PC-3 (cell line): ENCODE data around the gene PASK.

Source experiments
- CTCF ChIP-seq: fragments of 300-600 bp; sonication (generic); conservative IDR thresholded peaks from 2 replicates; pipeline ENCODE4 v1.5.1; 2017; ENCODE audit warnings: antibody characterized with exemption, low read depth, mild to moderate bottlenecking, low read length
- EZH2phosphoT487 ChIP-seq: fragments of 300-600 bp; sonication (generic); IDR thresholded peaks from 2 replicates; pipeline ENCODE4 v1.6.1; 2018; ENCODE audit warnings: mild to moderate bottlenecking, antibody characterized with exemption, low read length, borderline replicate concordance

DNA sequence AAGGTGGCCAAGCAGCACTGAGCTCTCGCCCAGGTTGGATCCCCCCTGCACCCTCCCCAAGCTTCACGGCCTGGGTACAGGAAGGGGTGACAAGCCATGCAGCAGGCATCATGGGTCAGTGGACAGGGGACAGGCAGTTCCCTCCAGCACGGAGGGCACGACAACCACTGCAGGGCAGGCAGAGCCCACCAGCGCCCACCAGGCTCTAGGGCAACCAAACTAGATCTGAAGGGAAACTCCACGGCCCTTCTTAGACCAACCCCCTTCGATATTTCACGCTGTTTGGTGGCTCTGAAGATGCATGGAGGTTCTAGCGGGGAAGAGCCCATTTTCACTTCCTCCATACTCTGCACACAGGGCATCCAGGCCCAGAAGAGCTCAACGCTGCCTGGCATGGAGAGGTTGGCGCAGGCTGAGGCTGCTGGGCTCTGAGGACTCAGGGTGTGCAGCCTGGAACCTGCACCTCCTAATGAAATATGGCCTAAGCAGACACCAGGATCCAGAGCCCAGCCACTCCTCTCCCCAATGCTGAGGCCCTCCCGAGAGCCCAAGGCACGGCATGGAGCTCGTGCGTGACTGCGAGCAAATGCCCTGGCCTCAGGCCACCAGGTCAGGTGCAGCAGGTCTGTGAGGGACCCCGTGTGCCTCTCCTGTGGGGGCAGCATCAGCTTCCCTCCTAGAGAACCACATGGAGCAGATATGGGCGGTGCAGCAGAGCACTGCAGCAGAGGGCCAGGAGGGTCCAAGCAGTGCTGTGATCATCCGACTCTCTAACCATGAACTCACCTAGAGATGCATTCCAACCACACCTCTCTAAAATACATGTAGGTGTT, 38.4 kb downstream of the PASK start:
- TF ChIP-seq CTCF (no peak), EZH2phosphoT487 (no peak)
